CD4-positive, alpha-beta T cell treated with Interleukin-12 subunit alpha and Interleukin-12 subunit beta, for 1 hour (primary cell): ENCODE data around the gene ETV3L.
"Not testable (repeated sequence)": the region's sequence is repeated elsewhere in the genome, so short reads cannot be mapped to it uniquely, and the experiment has no call there.

Experiments
- DNase-seq: peaks from one replicate; pipeline ENCODE4 v3.0.0-alpha.2; 2020

ETV3L gene

DNA sequence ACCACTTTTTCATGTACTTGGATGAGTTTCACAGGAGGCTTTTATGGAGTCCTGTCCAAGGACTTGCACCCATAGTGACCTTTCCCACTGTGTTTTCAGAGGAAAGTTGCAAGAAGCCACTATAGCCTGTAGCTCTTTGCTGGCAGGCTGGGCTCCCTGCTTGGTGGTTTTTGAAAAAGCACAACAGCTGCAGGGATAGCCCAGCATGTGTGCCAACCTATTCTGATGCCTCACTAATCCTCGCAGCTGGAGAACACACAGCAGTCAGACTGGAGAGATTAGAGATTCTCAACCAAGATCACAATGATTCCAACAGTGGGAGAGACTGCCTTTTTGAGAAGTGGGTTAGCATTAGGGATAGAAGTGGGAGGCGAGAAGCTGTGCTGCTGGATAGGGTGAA is 30.0 kb downstream of the ETV3L start:
- DNase-seq: no peak

GRCh38 chr1:157059241-157059640 is 40.4 kb downstream of the ETV3L start:
- not testable (repeated sequence) for DNase-seq

DNA sequence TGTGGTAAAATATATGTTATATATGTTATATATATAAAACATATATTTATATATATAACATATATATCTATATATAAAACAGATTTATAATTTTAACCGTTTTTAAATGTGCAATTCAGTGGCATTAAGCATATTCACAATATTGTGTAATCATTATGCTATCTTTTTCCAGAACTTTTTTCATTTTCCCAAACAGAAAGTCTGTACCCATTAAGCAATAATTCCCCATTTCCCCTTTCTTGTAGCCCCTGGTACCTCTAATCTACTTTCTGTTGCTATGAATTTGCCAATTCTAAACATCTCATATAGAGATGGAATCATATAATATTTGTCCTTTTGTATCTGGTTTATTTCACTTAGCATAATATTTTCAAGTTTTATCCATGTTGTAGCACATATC is 43.3 kb downstream of the ETV3L start:
- no peak for DNase-seq

- not testable (repeated sequence) for DNase-seq
Measured at GRCh38 chr1:157055729-157056128, 43.9 kb downstream of the ETV3L start.

GRCh38 chr1:157050836-157051235 is 48.8 kb downstream of the ETV3L start:
- no peak for DNase-seq

DNA sequence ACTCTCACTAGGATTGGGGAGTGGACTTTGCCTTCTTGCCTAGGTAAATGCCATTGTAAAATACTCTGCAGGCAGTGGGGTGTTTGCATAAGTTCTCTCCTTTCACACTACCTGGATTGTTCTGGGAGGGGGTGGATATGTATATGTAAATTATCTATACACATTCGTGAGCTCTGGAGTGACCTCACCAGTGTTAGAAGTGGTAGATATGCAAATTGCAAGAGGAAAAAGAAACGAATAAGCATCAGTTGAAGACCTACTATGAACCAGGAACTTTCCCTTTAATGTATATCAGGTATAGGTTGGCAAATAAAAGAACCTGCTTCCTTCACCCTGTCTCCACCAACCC is 52.6 kb downstream of the ETV3L start:
- no peak for DNase-seq

GRCh38 chr1:157045250-157046218 is 54.1 kb downstream of the ETV3L start, which contains the start of gene ARHGEF11:
Gene ARHGEF11, minus strand, starts transcription at chr1:157045742. Its CDS starts 1,412 bp downstream, at chr1:157044330.
- DNase-seq: peak; percentile 2

GRCh38 chr1:157044326-157044725 is 55.3 kb downstream of the ETV3L start:
- DNase-seq: no peak

DNA sequence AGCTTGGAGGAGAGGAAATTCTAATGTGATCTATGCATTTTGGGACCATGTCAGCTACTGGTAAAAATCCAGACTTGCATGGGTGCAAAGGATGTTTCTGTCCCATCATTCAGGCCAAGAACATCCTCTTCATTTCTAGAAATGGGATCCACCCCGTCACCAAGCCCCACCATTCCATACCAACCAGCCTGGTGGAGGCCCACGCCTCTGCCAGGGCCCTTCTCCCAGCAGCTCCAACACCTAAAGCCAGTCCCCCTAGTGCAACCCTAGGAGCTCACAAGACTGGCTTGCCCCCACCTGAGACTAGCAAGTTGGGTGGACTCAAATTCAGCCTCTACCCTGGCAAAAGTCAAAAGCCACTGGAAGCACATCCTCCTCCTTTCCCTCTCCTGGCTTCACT is 55.9 kb downstream of the ETV3L start:
- DNase-seq: no peak

- DNase-seq: no peak
Measured at GRCh38 chr1:157042846-157043245, 56.8 kb downstream of the ETV3L start.
